ENCODE measurements around the gene TMCC1. TPM values are rescaled to one million over a fixed set of nuclear protein-coding genes. Genes with fewer than 3 reads are reported as not detected.

Gene TMCC1
- 35.9 TPM for total RNA-seq

DNA sequence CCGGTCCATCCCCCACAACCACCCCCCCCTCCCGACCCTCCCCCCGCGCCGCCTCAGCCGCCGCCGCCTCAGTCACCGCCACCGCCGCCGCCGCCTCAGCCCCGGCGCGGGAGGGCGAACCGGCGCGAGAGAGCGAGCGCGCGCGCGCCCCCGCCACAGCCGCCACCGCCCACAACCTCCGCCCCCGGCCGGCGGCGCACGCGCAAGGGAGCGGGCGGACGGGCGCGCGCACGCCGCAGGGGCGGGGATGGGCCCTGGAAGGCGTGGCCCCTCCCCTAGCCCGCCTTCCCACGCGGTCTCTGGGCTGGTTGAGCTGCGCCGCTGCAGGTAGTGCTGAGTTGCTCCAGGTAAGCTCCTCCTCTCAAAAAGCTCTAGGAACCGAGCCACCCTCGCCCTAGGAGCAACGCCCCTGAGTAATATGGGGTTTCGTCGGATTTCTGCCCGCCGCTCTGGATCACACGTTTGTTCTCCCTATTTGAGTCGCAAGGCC lies at the start of gene TMCC1:
Gene TMCC1 (minus strand): TSS at position 131 of the 490 bp plus-strand sequence.

DNA sequence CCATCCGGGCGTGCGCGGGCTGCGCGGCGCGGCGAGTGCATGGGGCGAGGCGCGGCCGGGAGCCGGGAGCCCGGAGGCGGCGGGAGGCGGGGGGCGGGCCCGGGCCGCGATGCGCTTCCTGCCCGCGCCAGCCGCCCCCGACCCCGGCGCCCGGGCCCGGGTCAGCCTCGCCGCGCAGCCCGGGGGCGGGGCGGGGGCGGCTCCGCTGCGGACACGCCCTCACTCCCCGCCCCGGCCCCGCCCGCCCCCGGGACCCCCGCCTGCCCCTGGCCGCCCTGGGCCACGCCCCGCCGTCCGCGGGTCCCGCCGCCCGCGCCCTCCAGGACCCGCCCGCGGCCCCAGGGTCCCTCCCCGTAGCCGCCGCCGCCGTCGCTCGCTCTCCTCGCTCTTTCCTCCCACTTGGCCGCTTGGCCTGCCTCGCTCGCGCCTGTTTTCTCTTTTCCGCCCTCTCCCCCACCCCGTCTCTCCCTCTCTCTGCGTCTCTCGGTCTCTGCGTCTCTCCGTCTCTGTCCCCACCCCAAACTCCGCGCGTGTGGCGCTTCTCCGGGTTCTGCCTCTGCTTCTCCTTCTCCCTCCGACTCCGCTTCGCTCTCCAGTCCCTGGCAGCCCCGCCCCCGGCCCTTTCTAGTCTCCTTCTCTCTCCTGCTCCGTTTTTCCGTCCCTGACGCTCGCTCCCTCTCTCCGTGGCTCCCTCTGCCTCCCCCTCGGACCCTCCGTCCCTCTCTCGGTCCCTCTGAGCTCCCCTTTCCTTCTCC lies 286.7 kb downstream of the TMCC1 start, which contains the start of gene PLXND1:
Gene PLXND1 (minus strand): TSS at position 41 of the 755 bp plus-strand sequence. CDS start 37 bp downstream, at position 4.

Small RNAs within 50 kb of the gene (small RNA-seq; reads per million reads assigned to genes)
- not detected for gene RF00026 (ENCODE audit: low replicate concordance)
- not detected for gene RNY3P13 (ENCODE audit: low replicate concordance)

Other genes with a start within 250 kb of the TMCC1 start
- 0.35 TPM for gene TRH, start 81.0 kb upstream of the TMCC1 start, total RNA-seq
- gene ALG1L2, start 188.1 kb upstream of the TMCC1 start, total RNA-seq = 1.8 TPM

Data from metanephros (tissue), 2 donors.